ENCODE results near the gene HS6ST3.

HS6ST3 gene

DNA sequence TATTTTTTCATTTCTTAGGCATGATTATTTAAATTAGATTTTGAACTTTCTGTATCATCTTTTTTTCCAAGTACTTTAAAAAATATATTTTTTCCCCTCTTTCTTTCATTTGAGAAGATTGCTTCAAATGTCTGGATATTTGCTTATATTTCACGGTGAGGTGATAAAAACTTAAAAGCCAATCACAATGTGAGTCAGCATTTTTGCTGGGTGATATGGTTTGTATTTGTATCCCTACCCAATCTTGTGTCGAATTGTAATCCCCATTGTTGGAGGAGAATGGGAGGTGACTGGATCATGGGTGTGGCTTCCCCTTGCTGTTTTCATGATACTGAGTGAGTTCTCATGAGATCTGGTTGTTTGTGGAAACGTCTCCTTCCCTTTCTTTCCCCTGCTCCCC is 583.9 kb downstream of the HS6ST3 start:
- H3K9ac ChIP-seq (ENCODE audit: low read depth, low read length): no peak overlapping the region
- no peaks in the 10 kb centered on the region for H3K27me3 ChIP-seq (ENCODE audit: insufficient read depth, low read length, poor library complexity)
- no peak for DNase-seq
- no peak overlapping the region for H3K4me3 ChIP-seq (ENCODE audit: low read depth in 1 of 2, low read length in 2 of 2)
- no peak overlapping the region for H3K27ac ChIP-seq (ENCODE audit: low read length)
- no peak for ATAC-seq (ENCODE audit: insufficient read depth, low read depth)
- H3K79me2 ChIP-seq (ENCODE audit: insufficient read depth, low read length): no peaks in the 10 kb centered on the region
- no peaks in the 10 kb centered on the region for H3K9me3 ChIP-seq (ENCODE audit: insufficient read depth, low read length, severe bottlenecking)
- H2AFZ ChIP-seq (ENCODE audit: low read depth, low read length): no peak overlapping the region
- no peaks in the 10 kb centered on the region for H4K20me1 ChIP-seq (ENCODE audit: insufficient read depth, low read length)
- no peaks in the 10 kb centered on the region for H3K36me3 ChIP-seq (ENCODE audit: insufficient read depth, low read length)
- TF ChIP-seq, protein P1, sequence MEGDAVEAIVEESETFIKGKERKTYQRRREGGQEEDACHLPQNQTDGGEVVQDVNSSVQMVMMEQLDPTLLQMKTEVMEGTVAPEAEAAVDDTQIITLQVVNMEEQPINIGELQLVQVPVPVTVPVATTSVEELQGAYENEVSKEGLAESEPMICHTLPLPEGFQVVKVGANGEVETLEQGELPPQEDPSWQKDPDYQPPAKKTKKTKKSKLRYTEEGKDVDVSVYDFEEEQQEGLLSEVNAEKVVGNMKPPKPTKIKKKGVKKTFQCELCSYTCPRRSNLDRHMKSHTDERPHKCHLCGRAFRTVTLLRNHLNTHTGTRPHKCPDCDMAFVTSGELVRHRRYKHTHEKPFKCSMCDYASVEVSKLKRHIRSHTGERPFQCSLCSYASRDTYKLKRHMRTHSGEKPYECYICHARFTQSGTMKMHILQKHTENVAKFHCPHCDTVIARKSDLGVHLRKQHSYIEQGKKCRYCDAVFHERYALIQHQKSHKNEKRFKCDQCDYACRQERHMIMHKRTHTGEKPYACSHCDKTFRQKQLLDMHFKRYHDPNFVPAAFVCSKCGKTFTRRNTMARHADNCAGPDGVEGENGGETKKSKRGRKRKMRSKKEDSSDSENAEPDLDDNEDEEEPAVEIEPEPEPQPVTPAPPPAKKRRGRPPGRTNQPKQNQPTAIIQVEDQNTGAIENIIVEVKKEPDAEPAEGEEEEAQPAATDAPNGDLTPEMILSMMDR (IDR thresholded peaks at IDR 0.05; ENCODE audit: borderline replicate concordance, extremely low read depth, low read length, poor library complexity, severe bottlenecking): no peak
- TF ChIP-seq EZH2 (IDR thresholded peaks at IDR 0.05; ENCODE audit: borderline replicate concordance, low read depth, low read length, severe bottlenecking): no peak
- no peak overlapping the region for H3K4me2 ChIP-seq (ENCODE audit: insufficient read depth, low read length)
- H3K4me1 ChIP-seq (ENCODE audit: insufficient read depth, low read length): no peaks in the 10 kb centered on the region

DNA sequence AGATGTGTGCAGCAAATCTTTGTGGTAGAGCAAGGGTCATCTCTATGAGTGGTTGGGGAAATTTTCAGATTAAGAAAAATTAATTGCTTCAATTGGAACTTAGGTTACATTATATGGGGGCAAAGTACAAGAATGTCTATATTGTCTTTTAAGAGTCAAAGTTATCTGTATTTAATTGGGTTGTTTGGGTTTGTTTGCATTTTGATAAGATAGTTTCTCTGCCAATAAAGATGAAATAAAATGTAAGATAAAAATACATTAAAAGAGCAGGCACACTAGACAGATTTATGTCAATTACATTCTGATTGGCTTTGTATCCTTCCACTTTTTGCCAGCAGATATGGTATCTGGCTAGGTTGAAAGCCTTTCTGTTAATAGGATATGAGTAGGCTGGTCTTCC is 587.1 kb downstream of the HS6ST3 start:
- no peaks in the 10 kb centered on the region for H3K79me2 ChIP-seq (ENCODE audit: insufficient read depth, low read length)
- ATAC-seq (ENCODE audit: insufficient read depth, low read depth): no peak
- H3K36me3 ChIP-seq (ENCODE audit: insufficient read depth, low read length): no peaks in the 10 kb centered on the region
- no peaks in the 10 kb centered on the region for H3K4me1 ChIP-seq (ENCODE audit: insufficient read depth, low read length)
- H4K20me1 ChIP-seq (ENCODE audit: insufficient read depth, low read length): no peaks in the 10 kb centered on the region
- H3K4me2 ChIP-seq (ENCODE audit: insufficient read depth, low read length): no peak overlapping the region
- H2AFZ ChIP-seq (ENCODE audit: low read depth, low read length): no peak overlapping the region
- H3K9ac ChIP-seq (ENCODE audit: low read depth, low read length): no peak overlapping the region
- no peak overlapping the region for H3K4me3 ChIP-seq (ENCODE audit: low read depth in 1 of 2, low read length in 2 of 2)
- DNase-seq: no peak
- no peaks in the 10 kb centered on the region for H3K27me3 ChIP-seq (ENCODE audit: insufficient read depth, low read length, poor library complexity)
- H3K27ac ChIP-seq (ENCODE audit: low read length): no peak overlapping the region
- TF ChIP-seq EZH2 (IDR thresholded peaks at IDR 0.05; ENCODE audit: borderline replicate concordance, low read depth, low read length, severe bottlenecking): no peak
- TF ChIP-seq, protein P1 (IDR thresholded peaks at IDR 0.05; ENCODE audit: borderline replicate concordance, extremely low read depth, low read length, poor library complexity, severe bottlenecking): no peak
- no peaks in the 10 kb centered on the region for H3K9me3 ChIP-seq (ENCODE audit: insufficient read depth, low read length, severe bottlenecking)

DNA sequence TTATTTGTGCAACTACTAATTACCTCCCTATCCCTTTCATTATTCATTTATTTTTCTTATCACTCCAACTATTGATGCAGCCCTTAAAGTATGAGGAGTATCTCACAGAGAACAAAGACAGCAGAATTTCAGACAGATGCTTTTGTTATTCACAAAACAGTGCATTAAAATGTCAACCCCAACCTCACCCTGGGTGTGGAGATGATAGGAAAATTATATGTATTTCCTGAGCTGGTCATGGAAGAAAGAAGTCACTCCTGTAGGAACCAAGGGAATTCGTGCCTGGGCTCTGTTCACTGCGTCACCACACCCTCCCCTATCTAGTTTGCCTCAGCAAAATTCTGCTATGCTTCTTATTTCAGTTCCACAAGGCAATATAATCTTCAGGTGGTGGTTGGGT is 588.9 kb downstream of the HS6ST3 start:
- Histone ChIP-seq H3K4me3 (ENCODE audit: low read depth in 1 of 2, low read length in 2 of 2) (no peak overlapping the region), H3K9ac (ENCODE audit: low read depth, low read length) (no peak overlapping the region), H3K4me1 (ENCODE audit: insufficient read depth, low read length) (no peaks in the 10 kb centered on the region), H3K27me3 (ENCODE audit: insufficient read depth, low read length, poor library complexity) (no peaks in the 10 kb centered on the region), H3K79me2 (ENCODE audit: insufficient read depth, low read length) (no peaks in the 10 kb centered on the region), H2AFZ (ENCODE audit: low read depth, low read length) (no peak overlapping the region), H3K4me2 (ENCODE audit: insufficient read depth, low read length) (no peak overlapping the region), H3K36me3 (ENCODE audit: insufficient read depth, low read length) (no peaks in the 10 kb centered on the region), H3K27ac (ENCODE audit: low read length) (no peak overlapping the region), H4K20me1 (ENCODE audit: insufficient read depth, low read length) (no peaks in the 10 kb centered on the region), H3K9me3 (ENCODE audit: insufficient read depth, low read length, severe bottlenecking) (no peaks in the 10 kb centered on the region)
- TF ChIP-seq, protein P1 (IDR thresholded peaks at IDR 0.05; ENCODE audit: borderline replicate concordance, extremely low read depth, low read length, poor library complexity, severe bottlenecking): no peak
- TF ChIP-seq EZH2 (IDR thresholded peaks at IDR 0.05; ENCODE audit: borderline replicate concordance, low read depth, low read length, severe bottlenecking): no peak
- DNase-seq (no peak), ATAC-seq (ENCODE audit: insufficient read depth, low read depth) (no peak)

DNA sequence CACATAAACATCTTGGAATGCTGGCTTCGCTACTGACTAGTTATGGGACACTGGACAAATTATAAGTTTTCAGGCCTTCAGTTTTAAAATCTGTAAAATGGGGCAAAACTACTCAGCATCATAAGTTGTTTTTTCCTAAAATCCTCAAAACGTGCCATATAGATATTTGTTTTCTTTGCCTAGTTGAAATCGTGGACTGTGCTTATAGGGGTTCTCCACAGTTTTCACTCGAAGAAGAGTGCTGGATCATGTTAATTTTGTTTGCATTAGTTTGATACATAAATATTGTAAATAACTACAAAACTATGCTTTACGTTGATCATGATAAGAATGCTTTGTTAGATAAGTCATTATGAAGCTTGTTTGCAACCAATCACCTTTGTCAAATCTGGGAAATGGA is 591.0 kb downstream of the HS6ST3 start:
- Histone ChIP-seq H4K20me1 (ENCODE audit: insufficient read depth, low read length) (no peaks in the 10 kb centered on the region), H3K27ac (ENCODE audit: low read length) (no peak overlapping the region), H3K4me1 (ENCODE audit: insufficient read depth, low read length) (no peaks in the 10 kb centered on the region), H3K27me3 (ENCODE audit: insufficient read depth, low read length, poor library complexity) (no peaks in the 10 kb centered on the region), H3K4me2 (ENCODE audit: insufficient read depth, low read length) (no peak overlapping the region), H3K9me3 (ENCODE audit: insufficient read depth, low read length, severe bottlenecking) (no peaks in the 10 kb centered on the region), H3K9ac (ENCODE audit: low read depth, low read length) (no peak overlapping the region), H2AFZ (ENCODE audit: low read depth, low read length) (no peak overlapping the region), H3K79me2 (ENCODE audit: insufficient read depth, low read length) (no peaks in the 10 kb centered on the region), H3K36me3 (ENCODE audit: insufficient read depth, low read length) (no peaks in the 10 kb centered on the region), H3K4me3 (ENCODE audit: low read depth in 1 of 2, low read length in 2 of 2) (no peak overlapping the region)
- no peak for TF ChIP-seq EZH2 (IDR thresholded peaks at IDR 0.05; ENCODE audit: borderline replicate concordance, low read depth, low read length, severe bottlenecking)
- TF ChIP-seq, protein P1 (IDR thresholded peaks at IDR 0.05; ENCODE audit: borderline replicate concordance, extremely low read depth, low read length, poor library complexity, severe bottlenecking): no peak
- DNase-seq: no peak
- no peak for ATAC-seq (ENCODE audit: insufficient read depth, low read depth)

All from DND-41 (cell line).